ENCODE measurements around the gene NDUFAF7.

Gene NDUFAF7

GRCh38 chr2:37231241-37232130 lies at the start of gene NDUFAF7, which contains the start of gene CEBPZ:
Gene NDUFAF7 (plus strand): TSS chr2:37231658. CDS start chr2:37231706, 48 bp downstream.
Gene CEBPZ (minus strand): TSS chr2:37231596. CDS start chr2:37231567, 29 bp downstream.
- Histone ChIP-seq H3K4me2 (ENCODE audit: low read length) (peak within 1 kb of the TSS; percentile 98), H2AFZ (ENCODE audit: low read length) (0 out of 2 replicates have a peak within 1 kb of the TSS, but pooled peaks have one; percentile 66), H3K4me1 (ENCODE audit: insufficient read depth, low read length, severe bottlenecking) (peaks cover 40% of the 10 kb centered on the region), H4K20me1 (ENCODE audit: insufficient read depth, low read length) (no peaks in the 10 kb centered on the region), H3K36me3 (ENCODE audit: insufficient read depth, low read length) (peaks cover 41% of the 10 kb centered on the region), H3K9me3 (ENCODE audit: low read length) (no peaks in the 10 kb centered on the region), H3K9ac (ENCODE audit: low read length) (peak within 1 kb of the TSS; percentile 95), H3F3A (ENCODE audit: insufficient read depth, low read length) (no peaks in the 10 kb centered on the region), H3K79me2 (ENCODE audit: insufficient read depth, low read length) (peaks cover 86% of the 10 kb centered on the region), H3K27ac (ENCODE audit: low read depth, low read length, poor library complexity, severe bottlenecking) (peak within 1 kb of the TSS; percentile 44), H3K4me3 (ENCODE audit: low read depth, low read length, poor library complexity, severe bottlenecking) (peak within 1 kb of the TSS; percentile 78), H3K27me3 (ENCODE audit: insufficient read depth, low read length) (no peaks in the 10 kb centered on the region), H3K9me2 (ENCODE audit: low read depth, low read length) (no peaks in the 10 kb centered on the region)
- TF ChIP-seq CTCF (IDR thresholded peaks at IDR 0.05; ENCODE audit: low read length) (no peak), EZH2 (IDR thresholded peaks at IDR 0.05; ENCODE audit: borderline replicate concordance, low read length) (no peak)

- H3K79me2 ChIP-seq (ENCODE audit: insufficient read depth, low read length): no peaks in the 10 kb centered on the region
- H3K4me1 ChIP-seq (ENCODE audit: insufficient read depth, low read length, severe bottlenecking): no peaks in the 10 kb centered on the region
- no peaks in the 10 kb centered on the region for H3K9me3 ChIP-seq (ENCODE audit: low read length)
- H3K27ac ChIP-seq (ENCODE audit: low read depth, low read length, poor library complexity, severe bottlenecking): no peak overlapping the region
- H3K4me3 ChIP-seq (ENCODE audit: low read depth, low read length, poor library complexity, severe bottlenecking): no peak overlapping the region
- no peak overlapping the region for H3K9ac ChIP-seq (ENCODE audit: low read length)
- H3F3A ChIP-seq (ENCODE audit: insufficient read depth, low read length): no peaks in the 10 kb centered on the region
- TF ChIP-seq EZH2 (IDR thresholded peaks at IDR 0.05; ENCODE audit: borderline replicate concordance, low read length): no peak
- no peak for TF ChIP-seq CTCF (IDR thresholded peaks at IDR 0.05; ENCODE audit: low read length)
- no peaks in the 10 kb centered on the region for H3K9me2 ChIP-seq (ENCODE audit: low read depth, low read length)
- no peaks in the 10 kb centered on the region for H3K36me3 ChIP-seq (ENCODE audit: insufficient read depth, low read length)
- no peak overlapping the region for H2AFZ ChIP-seq (ENCODE audit: low read length)
- no peaks in the 10 kb centered on the region for H3K27me3 ChIP-seq (ENCODE audit: insufficient read depth, low read length)
- H4K20me1 ChIP-seq (ENCODE audit: insufficient read depth, low read length): no peaks in the 10 kb centered on the region
- no peak overlapping the region for H3K4me2 ChIP-seq (ENCODE audit: low read length)
These were observed 49.5 kb upstream of the NDUFAF7 start for GRCh38 chr2:37181726-37182684.

- H3K9me3 ChIP-seq (ENCODE audit: low read length): no peaks in the 10 kb centered on the region
- H4K20me1 ChIP-seq (ENCODE audit: insufficient read depth, low read length): no peaks in the 10 kb centered on the region
- no peaks in the 10 kb centered on the region for H3F3A ChIP-seq (ENCODE audit: insufficient read depth, low read length)
- H3K9me2 ChIP-seq (ENCODE audit: low read depth, low read length): no peaks in the 10 kb centered on the region
- H3K79me2 ChIP-seq (ENCODE audit: insufficient read depth, low read length): no peaks in the 10 kb centered on the region
- no peaks in the 10 kb centered on the region for H3K4me1 ChIP-seq (ENCODE audit: insufficient read depth, low read length, severe bottlenecking)
- no peak within 1 kb of the TSS for H3K4me2 ChIP-seq (ENCODE audit: low read length)
- no peak for TF ChIP-seq EZH2 (IDR thresholded peaks at IDR 0.05; ENCODE audit: borderline replicate concordance, low read length)
- no peak for TF ChIP-seq CTCF (IDR thresholded peaks at IDR 0.05; ENCODE audit: low read length)
- no peak within 1 kb of the TSS for H3K9ac ChIP-seq (ENCODE audit: low read length)
- no peak within 1 kb of the TSS for H3K4me3 ChIP-seq (ENCODE audit: low read depth, low read length, poor library complexity, severe bottlenecking)
- no peaks in the 10 kb centered on the region for H3K36me3 ChIP-seq (ENCODE audit: insufficient read depth, low read length)
- H2AFZ ChIP-seq (ENCODE audit: low read length): no peak within 1 kb of the TSS
- H3K27ac ChIP-seq (ENCODE audit: low read depth, low read length, poor library complexity, severe bottlenecking): no peak within 1 kb of the TSS
- H3K27me3 ChIP-seq (ENCODE audit: insufficient read depth, low read length): no peaks in the 10 kb centered on the region; the same call in 1 of the 2 replicates
These were observed 42.9 kb upstream of the NDUFAF7 start, which contains the start of gene SULT6B1 for GRCh38 chr2:37188570-37188969. Gene SULT6B1 (minus strand): TSS chr2:37188670. CDS start chr2:37188640, 30 bp downstream.
